K562 (cell line): Measurements from ENCODE around the gene UCP3. TPM values are rescaled to one million over a fixed set of nuclear protein-coding genes. Genes with fewer than 3 reads are reported as not detected.

ENCODE experiments used
- MYC ChIP-seq, 2 experiments: fragments of 250-450 bp in 1 of 2; sonication (Bioruptor Pico) in 1 of 2; IDR thresholded peaks; 2 replicates each; pipeline versions ENCODE4 v1.5.1 to v1.6.1; 2012 to 2021; ENCODE audit warnings: low read depth in 2 of 2, borderline replicate concordance in 1 of 2, improper control_type of control experiment in 1 of 2, low read length in 1 of 2, mild to moderate bottlenecking in 1 of 2, moderate library complexity in 1 of 2
- RBM14 ChIP-seq: fragments of 200-400 bp; formaldehyde crosslinking; IDR thresholded peaks from 2 replicates; pipeline ENCODE4 v1.6.1; 2018; ENCODE audit warnings: low read depth, mild to moderate bottlenecking, low read length, moderate library complexity, borderline replicate concordance; ENCODE audit not compliant: insufficient read depth
- polyA plus RNA-seq, 8 experiments: library from polyadenylated mRNA; depleted of rRNA in 4 of 8; stranded (reverse) in 5 of 8; unstranded in 3 of 8; fragments of >200 nt; fragmentation: Nextera tagmentation in 2 of 8; fragmentation: Illumina TruSeq in 1 of 8; extraction: Ambion mirVana in 2 of 8; extraction: Trizol in 1 of 8; gene quantifications; 2 replicates each; pipeline versions ENCODE4 v1.2.1 to v1.2.3, GENCODE V29; 2011 to 2014; ENCODE audit warnings: inconsistent platforms in 1 of 8, missing spikeins in 1 of 8
- total RNA-seq, 7 experiments: library from RNA; depleted of rRNA in 6 of 7; stranded (reverse); fragments of >200 nt in 6 of 7; fragmentation: Illumina TruSeq in 2 of 7; extraction: Trizol in 2 of 7; gene quantifications; 2 replicates each; pipeline versions ENCODE4 v1.2.1 to v1.2.3, GENCODE V29; 2011 to 2021; ENCODE audit warnings: low replicate concordance in 1 of 7
- TF ChIP-seq, protein P1 (sequence below): fragments of 200-800 bp; sonication (Bioruptor generic); IDR thresholded peaks from 2 replicates; pipeline ENCODE4 v1.6.1; 2016; ENCODE audit warnings: missing genetic modification characterization, missing compliant biosample characterization

Gene UCP3
- total and polyA plus RNA-seq, 9 of the 15 experiments (the other 6 are each of a cell fraction or from before 2014, with no cell fraction given), result 0.05 to 0.65 (median 0.25) TPM; not detected in 2

DNA sequence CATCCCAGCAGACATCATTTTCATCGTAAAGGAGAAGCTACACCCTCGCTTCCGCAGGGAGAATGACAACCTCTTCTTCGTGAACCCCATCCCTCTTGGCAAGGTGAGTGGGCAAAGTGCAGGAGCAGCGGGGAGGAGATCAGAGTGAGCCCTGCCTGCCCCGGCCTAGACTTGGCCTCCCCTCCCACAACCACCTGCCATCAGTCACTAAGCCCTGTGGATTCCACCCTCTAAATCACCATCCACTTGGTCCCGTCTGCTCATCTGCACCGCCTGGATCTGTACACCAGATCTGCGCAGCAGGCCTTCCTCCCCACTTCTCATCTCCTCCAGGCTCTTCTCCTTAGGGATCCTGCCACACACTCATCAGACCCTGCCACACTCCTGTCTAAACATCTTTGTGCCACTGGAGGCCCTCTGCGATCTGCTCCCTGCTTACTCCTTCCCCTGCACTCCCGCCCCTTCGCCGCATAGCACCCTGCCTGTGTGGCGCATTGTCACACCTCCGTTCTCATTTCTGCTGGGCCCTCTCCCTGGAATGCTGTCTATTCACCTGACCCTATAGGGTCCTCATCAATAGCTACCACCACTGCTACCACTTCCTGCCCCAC is 40.4 kb downstream of the UCP3 start (continued):
- TF ChIP-seq, protein P1, sequence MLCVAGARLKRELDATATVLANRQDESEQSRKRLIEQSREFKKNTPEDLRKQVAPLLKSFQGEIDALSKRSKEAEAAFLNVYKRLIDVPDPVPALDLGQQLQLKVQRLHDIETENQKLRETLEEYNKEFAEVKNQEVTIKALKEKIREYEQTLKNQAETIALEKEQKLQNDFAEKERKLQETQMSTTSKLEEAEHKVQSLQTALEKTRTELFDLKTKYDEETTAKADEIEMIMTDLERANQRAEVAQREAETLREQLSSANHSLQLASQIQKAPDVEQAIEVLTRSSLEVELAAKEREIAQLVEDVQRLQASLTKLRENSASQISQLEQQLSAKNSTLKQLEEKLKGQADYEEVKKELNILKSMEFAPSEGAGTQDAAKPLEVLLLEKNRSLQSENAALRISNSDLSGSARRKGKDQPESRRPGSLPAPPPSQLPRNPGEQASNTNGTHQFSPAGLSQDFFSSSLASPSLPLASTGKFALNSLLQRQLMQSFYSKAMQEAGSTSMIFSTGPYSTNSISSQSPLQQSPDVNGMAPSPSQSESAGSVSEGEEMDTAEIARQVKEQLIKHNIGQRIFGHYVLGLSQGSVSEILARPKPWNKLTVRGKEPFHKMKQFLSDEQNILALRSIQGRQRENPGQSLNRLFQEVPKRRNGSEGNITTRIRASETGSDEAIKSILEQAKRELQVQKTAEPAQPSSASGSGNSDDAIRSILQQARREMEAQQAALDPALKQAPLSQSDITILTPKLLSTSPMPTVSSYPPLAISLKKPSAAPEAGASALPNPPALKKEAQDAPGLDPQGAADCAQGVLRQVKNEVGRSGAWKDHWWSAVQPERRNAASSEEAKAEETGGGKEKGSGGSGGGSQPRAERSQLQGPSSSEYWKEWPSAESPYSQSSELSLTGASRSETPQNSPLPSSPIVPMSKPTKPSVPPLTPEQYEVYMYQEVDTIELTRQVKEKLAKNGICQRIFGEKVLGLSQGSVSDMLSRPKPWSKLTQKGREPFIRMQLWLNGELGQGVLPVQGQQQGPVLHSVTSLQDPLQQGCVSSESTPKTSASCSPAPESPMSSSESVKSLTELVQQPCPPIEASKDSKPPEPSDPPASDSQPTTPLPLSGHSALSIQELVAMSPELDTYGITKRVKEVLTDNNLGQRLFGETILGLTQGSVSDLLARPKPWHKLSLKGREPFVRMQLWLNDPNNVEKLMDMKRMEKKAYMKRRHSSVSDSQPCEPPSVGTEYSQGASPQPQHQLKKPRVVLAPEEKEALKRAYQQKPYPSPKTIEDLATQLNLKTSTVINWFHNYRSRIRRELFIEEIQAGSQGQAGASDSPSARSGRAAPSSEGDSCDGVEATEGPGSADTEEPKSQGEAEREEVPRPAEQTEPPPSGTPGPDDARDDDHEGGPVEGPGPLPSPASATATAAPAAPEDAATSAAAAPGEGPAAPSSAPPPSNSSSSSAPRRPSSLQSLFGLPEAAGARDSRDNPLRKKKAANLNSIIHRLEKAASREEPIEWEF, result no peak
- no peak for TF ChIP-seq MYC (IDR thresholded peaks at IDR 0.05; ENCODE audit: low read depth, low read length)
- TF ChIP-seq MYC (CRISPR knock-in tag; IDR thresholded peaks at IDR 0.05; ENCODE audit: borderline replicate concordance, low read depth), result no peak
- no peak for TF ChIP-seq RBM14
